ENCODE data around the gene SP7. TPM values are rescaled to one million over a fixed set of nuclear protein-coding genes. Genes with fewer than 3 reads are reported as not detected.

The SP7 gene
- total and polyA plus RNA-seq, 4 donors = not detected

DNA sequence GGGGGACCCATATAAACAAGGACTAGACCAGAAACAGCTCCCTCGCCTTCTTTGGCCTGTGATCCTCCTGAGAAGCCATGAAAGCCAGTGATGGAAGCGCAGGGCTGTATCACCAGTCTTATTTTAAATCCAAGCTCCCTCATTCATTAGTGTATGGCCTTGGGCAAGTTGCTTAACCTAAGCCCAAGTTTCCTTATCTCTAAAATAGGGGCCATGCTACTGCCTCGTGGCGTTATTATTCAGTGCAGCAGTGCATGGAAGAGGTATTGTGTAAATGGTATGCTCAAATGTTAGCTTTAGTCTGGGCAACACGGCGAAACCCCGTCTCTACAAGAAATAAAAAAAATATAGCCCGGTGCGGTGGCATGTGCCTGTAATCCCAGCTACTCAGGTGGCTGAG is 58.2 kb downstream of the SP7 start:
- Histone ChIP-seq H3K4me3 (no peak overlapping the region), H3K36me3 (ENCODE audit: control insufficient read depth in 4 of 4, insufficient read depth in 4 of 4, low read length in 4 of 4) (peaks cover 0 to 14% (median 7%) of the 10 kb centered on the region in 4 donors), H3K9me3 (ENCODE audit: control insufficient read depth in 4 of 4, insufficient read depth in 3 of 4, low read length in 3 of 4) (no peaks in the 10 kb centered on the region), H3K9ac (ENCODE audit: insufficient read depth in 1 of 2, low read length in 2 of 2) (no peak overlapping the region), H3K27me3 (ENCODE audit: control insufficient read depth in 3 of 3, insufficient read depth in 3 of 3, low read length in 2 of 3) (no peaks in the 10 kb centered on the region), H3K4me1 (ENCODE audit: control insufficient read depth in 5 of 5, insufficient read depth in 5 of 5, low read length in 5 of 5) (no peaks in the 10 kb centered on the region), H3K27ac (ENCODE audit: low read depth in 1 of 2, low read length in 1 of 2) (no peak overlapping the region)
- no peak for DNase-seq
- WGBS, 2 donors = 95 to 97% methylated on average over 9 of the region's 9 CpGs
- no peak for TF ChIP-seq CTCF (IDR thresholded peaks at IDR 0.05; ENCODE audit: control extremely low read depth, extremely low read depth)
- ATAC-seq (ENCODE audit: insufficient read depth, low FRiP score) = no peak

Other genes with a start within 250 kb of the SP7 start
- 10 to 100 TPM; 16.0 to 42.5 TPM for gene IGFBP6, start 238.7 kb downstream of the SP7 start, total RNA-seq
- 10 to 100 TPM; 15.9 to 75.0 TPM for gene IGFBP6, start 238.7 kb downstream of the SP7 start, polyA plus RNA-seq
- under 1 TPM in 1 of 2 donors, not detected in 1; 0.21 TPM for gene SOAT2, start 232.9 kb downstream of the SP7 start, total RNA-seq
- gene SOAT2, start 232.9 kb downstream of the SP7 start, polyA plus RNA-seq = under 1 TPM; 0.06 to 0.10 TPM
- 10 to 100 TPM; 28.0 to 37.4 TPM for gene ZNF740, start 155.6 kb downstream of the SP7 start, total RNA-seq
- gene ZNF740, start 155.6 kb downstream of the SP7 start, polyA plus RNA-seq = 1 to 10 TPM; 7.8 to 8.6 TPM
- 10 to 100 TPM; 30.1 to 48.8 TPM for gene CSAD, start 155.4 kb downstream of the SP7 start, total RNA-seq
- 10 to 100 TPM; 21.7 to 36.5 TPM for gene CSAD, start 155.4 kb downstream of the SP7 start, polyA plus RNA-seq
- gene ITGB7, start 129.1 kb downstream of the SP7 start, total RNA-seq = 1 to 10 TPM; 2.3 to 7.9 TPM
- gene ITGB7, start 129.1 kb downstream of the SP7 start, polyA plus RNA-seq = 1 to 10 TPM; 3.9 to 6.1 TPM
- gene RARG, start 104.1 kb downstream of the SP7 start, total RNA-seq = 10 to 100 TPM; 27.8 to 29.7 TPM
- 10 to 100 TPM; 12.0 to 14.2 TPM for gene RARG, start 104.1 kb downstream of the SP7 start, polyA plus RNA-seq
- gene ESPL1, start 68.1 kb downstream of the SP7 start, total RNA-seq = 1 to 10 TPM; 2.0 to 6.7 TPM
- gene ESPL1, start 68.1 kb downstream of the SP7 start, polyA plus RNA-seq = under 1 TPM; 0.77 to 0.97 TPM
- 100 to 1,000 TPM; 351 to 361 TPM for gene PFDN5, start 40.8 kb downstream of the SP7 start, total RNA-seq
- gene PFDN5, start 40.8 kb downstream of the SP7 start, polyA plus RNA-seq = 1,000 to 10,000 TPM in 1 of 2 donors, 100 to 1,000 TPM in 1; 649 to 1,722 TPM
- 10 to 100 TPM; 22.1 to 63.5 TPM for gene MYG1, start 36.7 kb downstream of the SP7 start, total RNA-seq
- gene MYG1, start 36.7 kb downstream of the SP7 start, polyA plus RNA-seq = 10 to 100 TPM; 56.1 to 88.9 TPM
- gene AAAS, start 14.7 kb downstream of the SP7 start, total RNA-seq = 10 to 100 TPM; 51.4 to 51.7 TPM
- gene AAAS, start 14.7 kb downstream of the SP7 start, polyA plus RNA-seq = 10 to 100 TPM; 29.7 to 37.0 TPM
- gene SP1, start 43.8 kb upstream of the SP7 start, total RNA-seq = 10 to 100 TPM; 68.3 to 72.2 TPM
- gene SP1, start 43.8 kb upstream of the SP7 start, polyA plus RNA-seq = 10 to 100 TPM; 16.2 to 26.6 TPM
- gene AMHR2, start 87.5 kb upstream of the SP7 start, total RNA-seq = under 1 TPM in 1 of 2 donors, not detected in 1; 0.52 TPM
- under 1 TPM; 0.02 to 0.22 TPM for gene AMHR2, start 87.5 kb upstream of the SP7 start, polyA plus RNA-seq
- 100 to 1,000 TPM in 1 of 2 donors, 10 to 100 TPM in 1; 59.0 to 178 TPM for gene PRR13, start 105.4 kb upstream of the SP7 start, total RNA-seq
- 100 to 1,000 TPM; 157 to 336 TPM for gene PRR13, start 105.4 kb upstream of the SP7 start, polyA plus RNA-seq
- gene PCBP2, start 115.7 kb upstream of the SP7 start, total RNA-seq = 100 to 1,000 TPM; 612 to 697 TPM
- gene PCBP2, start 115.7 kb upstream of the SP7 start, polyA plus RNA-seq = 100 to 1,000 TPM; 363 to 501 TPM
- 10 to 100 TPM; 21.2 to 25.4 TPM for gene MAP3K12, start 163.1 kb upstream of the SP7 start, total RNA-seq
- 10 to 100 TPM; 13.4 to 18.9 TPM for gene MAP3K12, start 163.1 kb upstream of the SP7 start, polyA plus RNA-seq
- gene TARBP2, start 164.9 kb upstream of the SP7 start, total RNA-seq = 10 to 100 TPM; 32.6 to 41.3 TPM
- 10 to 100 TPM; 32.2 to 37.1 TPM for gene TARBP2, start 164.9 kb upstream of the SP7 start, polyA plus RNA-seq
- gene NPFF, start 171.1 kb upstream of the SP7 start, total RNA-seq = not detected
- under 1 TPM in 1 of 2 donors, not detected in 1; 0.45 TPM for gene NPFF, start 171.1 kb upstream of the SP7 start, polyA plus RNA-seq